Measurements from ENCODE around the gene GRIK4. TPM values are rescaled to one million over a fixed set of nuclear protein-coding genes. Genes with fewer than 3 reads are reported as not detected.

GRIK4 gene
- total RNA-seq, 1 experiment from 2014 or later = not detected

GRCh38 chr11:120814531-120815318 lies 303.2 kb downstream of the GRIK4 start:
- DNase-seq (no peak), ATAC-seq (no peak)
- Histone ChIP-seq H3K27me3 (ENCODE audit: low read length) (peaks cover 54% of the 10 kb centered on the region), H3K27ac (ENCODE audit: low read length) (no peak overlapping the region), H3K79me2 (ENCODE audit: low read length) (no peaks in the 10 kb centered on the region), H3K9ac (ENCODE audit: low read length) (no peak overlapping the region), H3K36me3 (ENCODE audit: low read depth, low read length) (no peaks in the 10 kb centered on the region), H3F3A (ENCODE audit: low read length, unreplicated experiment) (no peaks in the 10 kb centered on the region), H2AFZ (ENCODE audit: low read length) (no peak overlapping the region), H3K9me2 (replicated peaks; ENCODE audit: low read length) (no peaks in the 10 kb centered on the region), H4K20me1 (ENCODE audit: low read length) (no peaks in the 10 kb centered on the region), H3K9me3 (ENCODE audit: low read length) (no peaks in the 10 kb centered on the region), H3K4me1 (ENCODE audit: insufficient read depth, low read length) (peaks cover 5% of the 10 kb centered on the region), H3K4me2 (ENCODE audit: low read length) (no peak overlapping the region), H3K4me3 (ENCODE audit: low read length) (no peak overlapping the region)
- CTCF ChIA-PET = no interaction called here
- no TSS peak for BruUV-seq (replicated peaks)
- POLR2A ChIA-PET (ENCODE audit: unreplicated experiment) = no interaction called here
- intact Hi-C loops (cut with micrococcal nuclease) = no loop called here
- no peak for TF ChIP-seq EZH2phosphoT487 (IDR thresholded peaks at IDR 0.05; ENCODE audit: borderline replicate concordance, low read length)
- TF ChIP-seq CTCF (conservative IDR thresholded peaks at IDR 0.05; ENCODE audit: low read depth, low read length) = no peak
- no peak for TF ChIP-seq EZH2 (IDR thresholded peaks at IDR 0.05; ENCODE audit: low read length, unreplicated experiment)

- POLR2A ChIA-PET (ENCODE audit: unreplicated experiment) = no interaction called here
- H3F3A ChIP-seq (ENCODE audit: low read length, unreplicated experiment) = no peaks in the 10 kb centered on the region
- H3K4me3 ChIP-seq (ENCODE audit: low read length) = no peak overlapping the region
- no peaks in the 10 kb centered on the region for H3K36me3 ChIP-seq (ENCODE audit: low read depth, low read length)
- BruUV-seq (replicated peaks) = no TSS peak
- DNase-seq = peak; percentile 22
- no peaks in the 10 kb centered on the region for H3K79me2 ChIP-seq (ENCODE audit: low read length)
- ATAC-seq = no peak
- no peak overlapping the region for H3K9ac ChIP-seq (ENCODE audit: low read length)
- no peak overlapping the region for H3K4me2 ChIP-seq (ENCODE audit: low read length)
- CTCF ChIA-PET = no interaction called here
- H3K9me3 ChIP-seq (ENCODE audit: low read length) = no peaks in the 10 kb centered on the region
- H3K27ac ChIP-seq (ENCODE audit: low read length) = no peak overlapping the region
- H2AFZ ChIP-seq (ENCODE audit: low read length) = no peak overlapping the region
- H4K20me1 ChIP-seq (ENCODE audit: low read length) = no peaks in the 10 kb centered on the region
- TF ChIP-seq EZH2 (IDR thresholded peaks at IDR 0.05; ENCODE audit: low read length, unreplicated experiment) (no peak), CTCF (conservative IDR thresholded peaks at IDR 0.05; ENCODE audit: low read depth, low read length) (no peak), EZH2phosphoT487 (IDR thresholded peaks at IDR 0.05; ENCODE audit: borderline replicate concordance, low read length) (no peak)
- H3K27me3 ChIP-seq (ENCODE audit: low read length) = peaks cover 61% of the 10 kb centered on the region
- H3K9me2 ChIP-seq (replicated peaks; ENCODE audit: low read length) = no peaks in the 10 kb centered on the region
- intact Hi-C loops (cut with micrococcal nuclease) = no loop called here
- H3K4me1 ChIP-seq (ENCODE audit: insufficient read depth, low read length) = peaks cover 5% of the 10 kb centered on the region
Observed at GRCh38 chr11:120815319-120816100, 304.0 kb downstream of the GRIK4 start.

- Histone ChIP-seq H3K4me3 (ENCODE audit: low read length) (no peak overlapping the region), H2AFZ (ENCODE audit: low read length) (no peak overlapping the region), H3K9me2 (replicated peaks; ENCODE audit: low read length) (no peaks in the 10 kb centered on the region), H3K36me3 (ENCODE audit: low read depth, low read length) (no peaks in the 10 kb centered on the region), H3K9ac (ENCODE audit: low read length) (no peak overlapping the region), H3K9me3 (ENCODE audit: low read length) (no peaks in the 10 kb centered on the region), H3K79me2 (ENCODE audit: low read length) (no peaks in the 10 kb centered on the region), H3K27me3 (ENCODE audit: low read length) (peaks cover 68% of the 10 kb centered on the region), H4K20me1 (ENCODE audit: low read length) (no peaks in the 10 kb centered on the region), H3K4me2 (ENCODE audit: low read length) (no peak overlapping the region), H3K4me1 (ENCODE audit: insufficient read depth, low read length) (peaks cover 5% of the 10 kb centered on the region), H3F3A (ENCODE audit: low read length, unreplicated experiment) (no peaks in the 10 kb centered on the region), H3K27ac (ENCODE audit: low read length) (no peak overlapping the region)
- CTCF ChIA-PET = no interaction called here
- no TSS peak for BruUV-seq (replicated peaks)
- intact Hi-C loops (cut with micrococcal nuclease) = no loop called here
- POLR2A ChIA-PET (ENCODE audit: unreplicated experiment) = no interaction called here
- no peak for ATAC-seq
- no peak for TF ChIP-seq EZH2 (IDR thresholded peaks at IDR 0.05; ENCODE audit: low read length, unreplicated experiment)
- TF ChIP-seq EZH2phosphoT487 (IDR thresholded peaks at IDR 0.05; ENCODE audit: borderline replicate concordance, low read length) = no peak
- no peak for TF ChIP-seq CTCF (conservative IDR thresholded peaks at IDR 0.05; ENCODE audit: low read depth, low read length)
- no peak for DNase-seq
Observed at GRCh38 chr11:120816176-120816575, 304.6 kb downstream of the GRIK4 start.

Data from PC-3 (cell line).